NCI-H1417 treated with DMSO at 0.1 percent for 48 hours (cell line): ENCODE results near the gene SARM1.

ENCODE experiments used
- DNase-seq: peaks from one replicate; lab custom pipeline; 2025; lab: John Stamatoyannopoulos, UW

The SARM1 gene

DNA sequence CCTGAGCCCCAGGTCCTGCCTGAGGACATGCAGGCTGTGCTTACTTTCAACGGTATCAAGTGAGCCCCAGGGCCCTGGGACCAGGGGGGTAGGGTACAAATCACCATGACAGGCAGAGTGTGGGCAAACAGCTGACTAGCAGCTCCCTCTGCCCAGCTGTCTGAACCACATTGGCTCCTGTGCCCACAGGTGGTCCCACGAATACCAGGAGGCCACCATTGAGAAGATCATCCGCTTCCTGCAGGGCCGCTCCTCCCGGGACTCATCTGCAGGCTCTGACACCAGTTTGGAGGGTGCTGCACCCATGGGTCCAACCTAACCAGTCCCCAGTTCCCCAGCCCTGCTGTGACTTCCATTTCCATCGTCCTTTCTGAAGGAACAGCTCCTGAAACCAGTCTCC lies 24.5 kb downstream of the SARM1 start:
- no peak for DNase-seq

DNA sequence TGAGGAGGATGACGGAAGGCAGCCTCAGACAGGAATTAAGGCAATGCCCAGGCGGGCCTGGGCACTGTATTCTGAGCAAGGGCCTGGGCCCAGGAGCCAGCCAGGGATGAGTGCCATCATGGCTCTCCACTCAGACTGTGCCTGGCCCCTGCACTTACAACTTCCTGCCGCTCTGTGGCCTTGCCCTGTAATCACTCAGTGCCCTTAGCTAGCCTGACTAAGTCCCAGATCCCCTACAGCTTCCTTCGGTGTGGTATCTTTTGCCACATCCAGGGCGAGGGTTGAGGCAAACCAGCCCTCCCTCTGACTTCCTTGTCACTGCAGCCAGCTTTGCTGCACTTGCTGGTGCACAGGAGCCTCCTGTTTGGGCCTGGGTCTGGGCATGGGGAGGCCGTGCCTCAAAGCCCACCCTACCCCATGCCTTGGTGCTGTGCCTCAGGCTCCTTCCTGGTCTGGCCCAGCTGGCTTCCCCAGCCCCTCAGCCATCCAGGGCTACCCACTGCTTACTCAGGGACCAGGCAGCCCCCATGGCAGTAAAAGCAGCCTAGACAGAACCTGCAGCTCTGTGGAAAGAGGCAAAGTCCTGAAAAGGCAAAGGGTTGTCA lies 25.2 kb downstream of the SARM1 start:
- DNase-seq = no peak

DNA sequence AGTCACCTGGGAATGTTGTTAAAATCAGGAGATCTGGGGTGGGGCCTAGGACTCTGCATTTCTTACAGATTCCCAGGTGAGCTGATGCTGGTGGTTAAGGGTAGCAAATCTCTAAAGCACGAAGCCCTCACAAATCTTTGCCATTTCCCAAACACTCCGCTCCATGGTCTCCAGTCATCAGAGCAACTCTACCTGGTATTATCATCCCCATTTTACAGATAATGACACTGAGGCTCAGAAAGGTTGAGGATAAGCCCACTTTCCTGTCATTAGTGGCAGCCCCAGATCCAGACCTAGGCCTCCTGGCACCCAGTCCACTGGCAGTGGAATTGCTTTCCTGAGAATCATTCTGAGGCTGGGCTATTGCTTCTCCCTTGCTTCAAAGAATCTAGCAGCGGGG lies 25.8 kb downstream of the SARM1 start:
- no peak for DNase-seq

DNA sequence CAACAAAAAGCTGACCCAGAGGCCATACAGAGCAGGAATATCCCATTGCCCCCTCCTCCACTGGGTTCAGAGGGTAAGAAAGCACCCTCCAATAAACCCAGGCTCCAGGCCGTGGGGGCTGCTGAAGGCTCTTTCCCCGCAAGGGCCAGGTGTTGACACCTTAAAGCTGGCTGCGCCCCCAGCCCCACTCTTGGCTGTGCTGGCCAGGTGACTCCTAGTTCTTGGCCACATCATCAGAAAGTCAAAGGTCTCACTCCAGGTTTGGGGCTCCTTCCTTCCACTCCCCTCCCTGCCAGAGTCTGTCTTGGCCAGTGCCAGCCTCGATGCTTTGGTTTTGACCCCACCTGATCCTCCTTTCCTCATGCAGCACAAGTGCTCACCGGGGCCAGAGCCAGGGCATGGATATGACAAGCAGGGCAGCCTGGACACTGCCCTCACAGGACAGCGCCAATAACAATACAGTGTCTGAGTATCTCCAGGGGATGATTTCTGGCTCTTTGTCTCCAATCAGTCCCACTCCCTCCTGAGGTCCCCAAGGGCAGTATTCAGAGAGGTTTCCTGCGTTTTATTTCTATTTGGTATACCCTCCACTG lies 26.3 kb downstream of the SARM1 start:
- DNase-seq = no peak

DNA sequence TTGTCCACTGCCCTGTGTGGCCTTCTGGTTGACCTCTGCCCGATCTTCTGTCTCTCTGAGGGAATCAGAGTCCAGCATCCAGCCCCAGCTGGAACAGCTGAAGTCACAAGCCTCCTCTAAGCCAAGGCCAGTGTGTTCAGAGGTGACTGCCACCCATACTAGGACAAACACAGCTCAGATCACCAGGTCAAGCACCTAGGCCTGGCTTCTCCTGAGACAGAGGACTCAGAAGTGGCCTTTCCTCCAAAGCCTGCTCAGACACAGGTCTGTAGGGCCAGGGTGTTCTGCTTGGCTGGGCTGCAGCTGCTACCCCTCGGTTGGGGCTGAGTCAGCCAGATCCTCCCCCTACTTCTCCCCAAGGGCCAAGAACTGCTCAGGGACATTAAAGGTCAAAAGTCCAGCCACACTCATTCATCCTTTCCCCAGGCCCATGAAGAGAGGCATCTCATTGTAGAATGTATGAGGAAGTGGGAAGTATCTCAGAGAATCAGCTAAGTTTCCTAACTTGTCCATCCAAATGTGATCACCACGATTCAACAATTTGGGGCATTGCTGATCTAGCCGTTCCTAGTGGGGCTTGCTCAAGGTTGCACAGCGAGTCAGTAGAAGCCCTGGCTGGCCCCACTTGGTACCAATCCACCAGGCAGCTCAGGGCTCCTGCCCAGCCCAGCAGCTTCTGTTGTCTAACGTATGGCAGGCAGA lies 26.9 kb downstream of the SARM1 start:
- DNase-seq = no peak

DNA sequence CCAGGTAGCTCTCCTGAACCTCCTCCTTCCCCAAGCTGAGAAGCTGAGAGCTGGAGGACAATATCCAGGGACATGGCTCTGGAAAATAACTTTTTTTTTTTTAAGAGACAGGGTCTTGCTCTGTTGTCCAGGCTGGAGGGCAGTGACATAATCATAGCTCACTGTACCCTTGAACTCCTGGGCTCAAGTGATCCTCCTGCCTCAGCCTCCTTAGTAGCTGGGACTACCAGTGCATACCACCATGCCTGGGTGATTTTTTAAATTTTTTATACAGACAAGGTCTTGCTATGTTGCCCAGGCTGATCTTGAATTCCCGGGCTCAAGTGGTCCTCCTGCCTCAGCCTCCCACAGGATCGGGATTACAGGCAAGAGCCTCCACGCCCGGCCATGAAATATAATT lies 28.3 kb downstream of the SARM1 start:
- no peak for DNase-seq

DNA sequence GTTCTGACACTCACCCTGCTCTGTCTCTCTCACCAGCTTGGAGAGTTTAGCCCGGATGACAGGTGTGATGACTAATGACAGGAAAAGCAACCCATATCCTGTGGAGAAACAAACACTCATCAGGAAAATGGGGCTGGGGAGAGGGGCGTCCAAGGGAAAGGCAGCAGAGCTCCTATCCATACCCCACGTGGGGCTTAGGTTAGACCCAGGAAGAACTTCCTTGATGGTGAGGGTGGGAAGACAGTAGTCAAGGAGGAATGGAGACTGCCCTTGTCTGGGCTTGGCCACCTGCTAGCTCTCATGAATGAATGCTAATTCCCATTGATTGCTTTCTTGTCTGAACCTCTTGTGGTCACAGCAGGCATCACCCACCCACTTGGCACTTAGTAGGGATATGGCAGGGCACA lies 30.7 kb downstream of the SARM1 start:
- DNase-seq = no peak

DNA sequence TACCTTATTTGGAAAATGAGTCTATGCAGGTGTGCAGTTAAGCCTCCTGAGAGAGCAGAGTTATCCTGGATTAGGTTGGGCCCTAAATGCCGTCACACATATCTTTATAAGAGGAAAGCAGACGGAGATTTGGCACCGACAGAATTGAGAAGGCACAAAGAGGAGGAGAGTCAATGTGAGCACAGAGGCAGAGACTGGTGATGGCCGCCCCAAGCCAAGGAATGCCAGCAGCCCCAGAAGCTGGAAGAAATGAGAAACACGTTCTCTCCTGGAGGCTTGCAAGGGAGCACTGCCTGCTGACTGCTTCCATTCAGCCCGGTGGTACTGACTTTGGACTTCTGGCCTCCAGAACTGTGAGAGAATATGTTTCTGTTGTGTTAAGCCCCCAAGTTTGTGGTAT lies 31.4 kb downstream of the SARM1 start:
- no peak for DNase-seq

DNA sequence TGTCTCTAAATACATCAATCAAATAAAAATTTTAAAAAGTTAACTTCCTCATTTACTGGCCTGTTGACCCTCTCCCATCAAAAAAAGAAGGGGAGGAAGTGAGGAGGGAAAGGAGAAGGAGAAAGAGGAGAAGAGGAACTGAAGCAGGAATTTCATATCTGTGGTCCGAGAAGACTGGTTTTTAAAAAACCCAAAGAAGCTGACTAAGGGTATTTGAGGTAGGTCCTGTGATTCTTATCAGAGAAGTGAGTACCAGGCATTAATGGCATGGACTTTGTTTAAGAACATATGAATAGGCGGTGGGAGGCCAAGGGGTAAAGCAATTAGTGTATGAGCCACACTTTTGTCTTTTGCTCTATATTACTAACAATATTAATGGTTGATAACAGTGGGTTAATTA lies 32.5 kb downstream of the SARM1 start:
- DNase-seq = no peak

DNA sequence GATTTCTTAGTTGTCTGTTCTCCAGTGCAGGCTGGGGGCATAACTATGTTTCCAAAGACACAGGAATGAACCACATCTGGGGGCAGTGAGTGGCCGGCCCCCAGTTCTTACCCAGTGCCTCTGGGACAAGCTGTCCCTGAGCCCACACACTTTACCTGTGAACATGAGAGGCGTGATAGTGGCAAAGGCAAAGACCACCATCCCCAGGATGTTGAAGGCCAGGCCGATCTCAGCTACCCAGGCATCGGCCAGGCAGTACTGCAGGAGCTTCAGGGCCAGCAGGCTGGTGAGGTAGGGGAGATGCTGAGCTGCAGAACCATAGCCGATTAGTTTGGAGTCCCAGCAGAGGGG lies 32.9 kb downstream of the SARM1 start:
- no peak for DNase-seq

DNA sequence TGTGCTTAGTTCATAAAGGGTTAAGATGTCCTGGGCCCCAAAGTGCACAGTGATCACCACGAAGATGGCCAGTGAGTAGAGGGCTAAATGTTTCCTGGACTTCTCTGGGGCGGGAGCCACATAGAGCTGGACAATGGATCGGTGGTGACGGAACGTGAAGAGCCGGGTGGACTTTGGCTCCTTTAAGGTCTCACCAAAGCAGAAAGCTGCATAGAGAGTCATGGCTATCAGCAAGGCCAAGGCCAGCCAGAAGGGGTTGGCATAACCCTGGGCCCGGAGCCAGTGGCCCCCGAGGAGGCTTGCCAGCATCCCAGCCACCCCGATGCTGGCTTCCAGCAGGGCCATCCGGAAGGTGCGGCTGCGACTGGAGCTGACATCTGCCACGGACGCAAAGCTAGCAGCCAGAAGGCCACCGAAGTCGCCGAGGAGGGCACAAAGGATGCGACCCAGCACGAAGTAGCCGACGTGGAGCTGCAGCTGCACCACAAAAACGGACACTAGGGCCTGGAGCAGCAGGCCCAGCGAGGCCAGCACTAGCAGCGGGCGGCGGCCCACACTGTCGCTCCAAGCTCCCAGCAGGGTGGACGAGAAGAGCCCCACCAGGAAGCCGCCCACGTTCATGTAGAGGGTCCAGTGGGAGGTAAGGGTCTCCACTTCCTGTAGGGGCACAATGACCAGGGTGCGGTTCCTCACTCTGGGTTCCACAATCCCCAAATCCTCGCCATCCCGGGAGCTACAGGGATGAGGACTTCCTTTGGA lies 33.5 kb downstream of the SARM1 start:
- no peak for DNase-seq

DNA sequence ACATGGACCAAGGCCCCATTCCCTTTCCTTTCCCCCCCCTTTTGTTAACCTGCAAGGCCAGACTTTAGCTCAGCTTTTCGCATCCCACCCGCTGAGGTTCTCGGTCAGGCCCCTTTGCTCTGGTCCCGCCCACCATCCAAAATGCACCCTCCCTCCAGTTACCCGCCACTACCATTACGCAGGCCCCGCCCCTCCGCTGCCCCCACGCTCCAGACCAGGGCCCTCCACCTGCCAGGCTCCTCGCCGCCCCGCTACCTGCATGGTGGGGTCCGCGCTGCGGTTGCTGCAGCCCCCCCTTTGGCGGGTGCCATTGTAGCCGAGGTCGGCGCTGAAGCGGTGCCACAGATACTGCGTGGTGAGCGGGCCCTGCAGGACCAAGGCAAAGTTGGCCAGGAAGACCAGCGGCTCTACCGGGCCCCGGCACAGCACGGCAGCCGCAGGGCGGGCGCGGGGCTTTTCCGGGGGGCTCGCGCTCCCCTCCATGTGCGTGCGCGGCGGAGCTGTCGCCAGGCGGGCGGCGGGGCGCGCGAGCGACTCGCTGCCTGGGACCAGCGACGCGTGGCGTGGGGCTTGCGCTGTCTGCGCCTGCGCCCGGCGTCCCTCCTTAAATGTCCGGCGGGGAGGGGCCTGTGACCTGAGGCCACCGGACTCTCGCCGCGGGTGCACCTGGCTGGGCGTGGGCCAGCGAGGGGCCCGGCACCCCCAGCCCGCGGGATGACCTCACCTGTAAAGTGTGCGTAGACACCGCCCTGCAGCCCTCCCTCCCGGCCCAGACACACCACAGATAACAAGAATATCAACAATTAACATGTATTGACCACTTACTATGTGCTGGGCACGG lies 34.4 kb downstream of the SARM1 start, which contains the start of gene SLC46A1:
Gene SLC46A1 (minus strand): TSS at position 581 of the 841 bp plus-strand sequence. CDS start 98 bp downstream, at position 483.
- peak; percentile 35 for DNase-seq

DNA sequence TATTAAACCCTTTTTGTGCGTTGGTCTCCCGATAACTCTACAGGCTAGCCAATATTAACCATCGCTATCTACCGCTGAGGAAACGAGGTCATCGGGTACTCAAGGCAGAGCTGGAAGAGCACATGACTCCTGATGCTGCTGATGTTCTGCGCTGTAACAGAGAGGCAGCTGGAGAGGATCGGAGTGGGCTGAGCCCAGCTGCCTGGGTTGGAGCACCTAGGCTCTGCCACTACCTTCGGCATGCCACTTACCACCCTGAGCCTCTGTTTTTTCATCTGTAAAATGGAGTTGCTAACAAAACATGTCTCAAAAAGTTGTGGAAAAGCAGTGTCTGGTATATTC lies 35.0 kb downstream of the SARM1 start:
- DNase-seq = no peak

DNA sequence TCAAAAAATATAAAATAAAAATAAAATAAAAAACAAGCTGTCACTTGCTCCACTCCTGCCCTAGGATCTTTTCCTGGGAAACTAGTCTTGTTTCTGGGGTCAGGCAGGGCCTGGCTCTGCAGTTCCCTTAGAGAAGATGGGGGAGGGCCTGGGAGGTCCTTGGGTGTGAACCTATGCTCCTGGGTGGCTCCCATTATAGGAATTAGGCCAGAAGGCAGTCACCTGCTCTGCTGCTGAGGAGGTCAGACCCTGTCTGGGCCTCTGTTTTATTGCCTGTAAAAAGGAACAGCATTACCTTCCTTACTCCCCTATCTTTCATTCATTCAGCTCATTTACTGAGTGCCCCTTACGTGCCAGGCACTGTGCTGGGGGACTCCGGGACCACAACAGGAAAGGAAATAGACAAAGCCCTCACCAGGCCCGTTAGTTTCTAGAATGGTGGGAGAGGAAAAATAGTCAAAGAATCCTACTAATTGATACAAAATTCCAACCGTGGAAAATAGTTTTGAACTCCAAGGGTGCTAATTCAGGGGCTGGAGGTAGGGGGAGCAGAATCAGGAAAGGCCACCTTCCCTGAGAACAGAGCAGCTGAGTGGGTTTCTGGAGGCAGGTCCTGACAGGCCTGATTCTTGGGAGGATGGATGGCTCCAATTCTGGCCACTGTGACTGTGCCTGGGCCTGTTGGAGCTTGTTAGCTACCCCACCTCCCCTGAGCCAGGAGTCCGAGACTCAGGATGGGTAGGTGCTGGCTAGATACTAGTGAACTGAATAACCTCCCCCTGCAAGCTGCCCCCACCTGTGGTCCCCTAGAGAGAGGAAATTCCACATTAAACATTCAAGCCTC lies 35.9 kb downstream of the SARM1 start:
- DNase-seq = no peak

DNA sequence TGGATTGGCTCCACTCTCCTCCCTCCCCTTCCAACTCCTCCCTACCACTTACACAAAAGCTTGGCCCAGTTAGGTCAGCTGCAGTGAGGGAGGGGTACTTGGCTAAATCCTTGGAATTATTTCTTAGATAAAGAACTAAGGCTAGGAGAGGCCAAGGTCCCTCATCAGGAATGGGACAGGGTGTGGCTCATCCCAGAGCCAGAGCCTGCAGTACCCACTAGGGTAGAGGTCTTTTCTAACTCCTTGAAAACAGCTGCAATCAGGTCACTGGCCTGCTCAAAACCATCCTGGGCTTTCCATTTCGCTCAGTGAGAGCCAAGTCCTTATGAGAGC lies 36.4 kb downstream of the SARM1 start:
- no peak for DNase-seq

DNA sequence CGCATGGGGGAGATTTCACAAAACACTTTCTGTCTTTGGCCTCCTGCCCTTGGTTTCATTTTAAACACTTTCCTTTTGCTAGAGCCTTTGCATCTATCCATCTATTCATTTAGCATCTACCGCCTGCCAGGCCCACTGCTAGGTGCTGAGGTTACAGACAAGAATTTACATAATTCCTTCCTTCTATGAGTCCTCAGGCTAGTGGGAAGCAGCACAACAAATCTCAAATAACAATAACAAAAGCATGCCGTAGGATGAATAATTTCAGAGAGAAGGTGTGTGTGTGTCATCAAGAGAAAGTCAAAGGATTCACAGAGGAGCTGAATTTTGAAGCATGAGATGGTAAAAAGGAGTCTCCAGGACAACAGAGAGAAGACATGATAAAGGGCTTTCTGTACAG lies 40.6 kb downstream of the SARM1 start:
- DNase-seq = no peak

DNA sequence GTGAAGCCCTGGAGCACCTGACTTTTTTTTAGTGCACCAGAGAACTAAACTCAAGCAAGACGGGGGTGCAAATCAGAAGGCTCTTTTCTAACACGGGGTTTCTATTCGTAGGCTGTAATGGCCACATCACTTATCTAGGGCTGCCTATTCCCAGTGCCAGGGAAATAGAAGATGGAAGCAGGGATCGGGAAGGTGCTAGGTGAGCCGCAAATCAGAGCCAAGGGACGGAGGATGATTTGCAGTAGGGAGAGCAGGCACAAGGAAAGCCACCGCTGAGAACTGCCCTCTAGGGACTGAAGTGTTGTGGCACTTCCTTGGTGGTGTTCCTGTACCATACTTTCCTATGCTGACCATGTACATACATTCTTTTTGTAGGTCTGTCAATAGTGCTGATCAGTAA lies 42.3 kb downstream of the SARM1 start:
- DNase-seq = no peak

DNA sequence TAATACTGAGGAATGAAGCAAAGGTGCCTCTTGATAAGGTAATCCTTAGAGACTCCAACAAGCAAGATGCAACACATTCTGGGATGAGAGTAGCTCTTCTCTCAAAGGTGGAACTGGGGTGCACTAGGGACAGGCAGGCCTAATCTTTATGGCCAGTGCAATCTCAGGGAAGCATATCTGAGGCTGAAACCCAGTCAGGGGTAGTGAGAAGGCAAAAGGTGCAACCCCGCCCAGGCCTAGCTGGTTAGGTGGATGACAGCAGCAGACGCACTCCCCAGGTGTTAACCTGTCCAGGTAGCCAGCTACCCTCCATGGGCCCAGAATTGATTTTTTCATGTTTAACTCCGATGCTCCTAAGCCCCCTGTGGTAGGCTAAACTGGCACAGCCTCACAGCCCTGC lies 44.4 kb downstream of the SARM1 start:
- DNase-seq = no peak

DNA sequence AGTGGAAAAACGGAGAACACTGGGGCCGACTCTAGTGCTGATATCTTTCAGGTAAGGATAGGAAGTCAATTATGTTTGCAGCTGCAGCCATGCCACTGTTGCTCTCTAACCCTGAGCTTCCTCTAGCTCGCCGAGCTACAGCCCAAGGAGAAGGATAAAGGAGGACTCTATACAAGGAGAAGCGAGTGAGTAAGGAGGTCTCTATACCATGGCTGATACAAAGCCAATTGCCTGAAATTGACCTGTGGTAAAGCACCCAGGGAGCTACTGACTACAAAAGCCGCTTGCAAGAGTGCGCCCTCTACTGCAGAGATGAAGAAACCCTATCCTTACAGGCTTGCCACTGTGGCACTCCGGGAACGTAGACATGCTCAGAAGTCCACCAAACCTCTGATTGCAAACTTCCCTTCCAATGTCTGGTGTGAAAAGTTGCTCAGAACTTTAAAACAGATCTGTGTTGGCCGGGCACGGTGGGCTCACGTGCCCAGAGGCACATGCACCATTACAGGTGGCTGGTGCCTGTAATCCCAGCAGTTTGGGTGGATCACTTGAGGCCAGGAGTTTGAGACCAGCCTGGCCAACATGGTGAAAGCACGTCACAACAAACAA lies 45.3 kb downstream of the SARM1 start:
- peak; percentile 20 for DNase-seq

DNA sequence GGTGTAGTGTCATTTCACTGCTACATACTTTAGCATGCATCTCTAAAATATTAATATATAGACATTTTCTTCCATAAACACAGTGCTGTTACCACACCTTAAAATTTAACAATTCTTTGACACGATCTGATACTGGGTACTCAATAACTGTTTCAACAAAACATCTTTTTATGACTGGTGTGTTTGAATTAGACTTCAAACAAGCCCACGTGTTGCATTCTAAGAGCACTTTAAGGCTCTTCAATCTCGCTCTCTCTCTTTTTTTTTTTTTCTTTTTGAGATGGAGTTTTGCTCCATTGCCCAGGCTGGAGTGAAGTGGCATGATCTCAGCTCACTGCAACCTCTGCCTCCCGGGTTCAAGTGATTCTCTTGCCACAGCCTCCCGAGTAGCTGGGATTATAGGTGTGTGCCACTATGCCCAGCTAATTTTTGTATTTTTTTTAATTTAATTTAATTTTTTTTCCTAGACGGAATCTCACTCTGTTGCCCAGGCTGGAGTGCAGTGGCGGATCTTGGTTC lies 50.4 kb downstream of the SARM1 start:
- no peak for DNase-seq

DNA sequence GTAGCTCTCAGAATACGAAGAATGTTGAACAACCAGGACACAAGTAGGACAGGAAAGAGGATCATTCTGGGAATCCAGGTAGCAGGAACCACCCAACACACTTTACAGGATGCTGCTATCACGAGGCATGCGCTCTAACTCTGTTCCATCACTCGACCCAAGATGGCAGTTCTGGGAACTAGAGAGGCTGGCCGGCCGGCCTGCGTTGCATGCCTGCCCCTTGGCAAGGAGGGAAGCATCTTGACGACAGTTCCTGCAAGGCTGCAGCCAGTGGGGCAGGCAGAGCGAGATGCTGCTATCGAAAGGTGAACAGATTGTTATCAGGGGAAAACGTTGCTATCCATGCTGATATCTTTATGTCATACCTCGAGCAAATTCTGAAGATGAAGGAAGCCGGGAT lies 53.7 kb downstream of the SARM1 start:
- no peak for DNase-seq
